ENCODE data around the gene ATP8B1.

- no peak for TF ChIP-seq GATA2 (IDR thresholded peaks at IDR 0.05; ENCODE audit: low read depth, low read length)
- TF ChIP-seq GATA3 (IDR thresholded peaks at IDR 0.05; ENCODE audit: low read depth, low read length), result no peak
Observed at GRCh38 chr18:57753063-57753462, 50.1 kb downstream of the ATP8B1 start.
